ENCODE results near the gene C17orf113. TPM values are rescaled to one million over a fixed set of nuclear protein-coding genes. Genes with fewer than 3 reads are reported as not detected.

The C17orf113 gene
- total RNA-seq, 1 experiment from 2014 or later, result 0.62 TPM

- Histone ChIP-seq H3K27ac (ENCODE audit: low read length) (peak overlapping the region; percentile 58), H3F3A (ENCODE audit: low read length, unreplicated experiment) (no peaks in the 10 kb centered on the region), H4K20me1 (ENCODE audit: low read length) (no peaks in the 10 kb centered on the region), H3K36me3 (ENCODE audit: low read depth, low read length) (no peaks in the 10 kb centered on the region), H3K9ac (ENCODE audit: low read length) (peak overlapping the region; percentile 96), H3K4me3 (ENCODE audit: low read length) (peak overlapping the region; percentile 94), H3K4me1 (ENCODE audit: insufficient read depth, low read length) (peaks cover 17% of the 10 kb centered on the region), H3K4me2 (ENCODE audit: low read length) (peak overlapping the region; percentile 94), H3K9me2 (replicated peaks; ENCODE audit: low read length) (no peaks in the 10 kb centered on the region), H2AFZ (ENCODE audit: low read length) (peak overlapping the region; percentile 76), H3K27me3 (ENCODE audit: low read length) (no peaks in the 10 kb centered on the region), H3K79me2 (ENCODE audit: low read length) (peaks cover 61% of the 10 kb centered on the region), H3K9me3 (ENCODE audit: low read length) (no peaks in the 10 kb centered on the region)
- intact Hi-C loops (cut with micrococcal nuclease), result loop anchor here (1.0 kb wide), 1 partner anchor 52 kb away; the partner anchor contains the start of gene CNP
- ChIA-PET CTCF (interaction anchor here (1.3 kb wide), 1 partner anchor 54 kb away, joined by 6 read pairs; no protein-coding TSS in a partner anchor), POLR2A (ENCODE audit: unreplicated experiment) (interaction anchor here (0.6 to 1.0 kb wide), 7 partner anchors 17 to 1801 kb away, joined by 3 to 7 read pairs (median 4); partner anchors contain the start of genes CNP and EIF1)
- ATAC-seq (no peak), DNase-seq (no peak)
- TSS peak; percentile 11 for BruUV-seq (replicated peaks)
- TF ChIP-seq EZH2 (IDR thresholded peaks at IDR 0.05; ENCODE audit: low read length, unreplicated experiment) (no peak), CTCF (conservative IDR thresholded peaks at IDR 0.05; ENCODE audit: low read depth, low read length) (no peak), EZH2phosphoT487 (IDR thresholded peaks at IDR 0.05; ENCODE audit: borderline replicate concordance, low read length) (no peak)
These were observed 32.6 kb downstream of the C17orf113 start for GRCh38 chr17:42017866-42018200.

- peak within 1 kb of the TSS; percentile 76 for H2AFZ ChIP-seq (ENCODE audit: low read length)
- H3K4me1 ChIP-seq (ENCODE audit: insufficient read depth, low read length), result peaks cover 17% of the 10 kb centered on the region
- H3K4me2 ChIP-seq (ENCODE audit: low read length), result peak within 1 kb of the TSS; percentile 94
- TF ChIP-seq EZH2 (IDR thresholded peaks at IDR 0.05; ENCODE audit: low read length, unreplicated experiment) (no peak), EZH2phosphoT487 (IDR thresholded peaks at IDR 0.05; ENCODE audit: borderline replicate concordance, low read length) (no peak), CTCF (conservative IDR thresholded peaks at IDR 0.05; ENCODE audit: low read depth, low read length) (no peak)
- peak within 1 kb of the TSS; percentile 96 for H3K9ac ChIP-seq (ENCODE audit: low read length)
- CTCF ChIA-PET, result interaction anchor here (0.6 to 1.3 kb wide), 2 partner anchors 15 to 54 kb away, joined by 3 to 6 read pairs; no protein-coding TSS in a partner anchor
- ATAC-seq (peak; percentile 87), DNase-seq (peak; percentile 81)
- BruUV-seq (replicated peaks), result TSS peak; percentile 65
- H3K27ac ChIP-seq (ENCODE audit: low read length), result peak within 1 kb of the TSS; percentile 58
- H4K20me1 ChIP-seq (ENCODE audit: low read length), result no peaks in the 10 kb centered on the region
- H3K79me2 ChIP-seq (ENCODE audit: low read length), result peaks cover 68% of the 10 kb centered on the region
- no peaks in the 10 kb centered on the region for H3K36me3 ChIP-seq (ENCODE audit: low read depth, low read length)
- intact Hi-C loops (cut with micrococcal nuclease), result loop anchor here (1.0 kb wide), 1 partner anchor 51 kb away; the partner anchor contains the start of gene CNP
- no peaks in the 10 kb centered on the region for H3K9me2 ChIP-seq (replicated peaks; ENCODE audit: low read length)
- H3K9me3 ChIP-seq (ENCODE audit: low read length), result no peaks in the 10 kb centered on the region
- peak within 1 kb of the TSS; percentile 94 for H3K4me3 ChIP-seq (ENCODE audit: low read length)
- H3K27me3 ChIP-seq (ENCODE audit: low read length), result no peaks in the 10 kb centered on the region
- no peaks in the 10 kb centered on the region for H3F3A ChIP-seq (ENCODE audit: low read length, unreplicated experiment)
- POLR2A ChIA-PET (ENCODE audit: unreplicated experiment), result interaction anchor here (0.6 to 1.0 kb wide), 7 partner anchors 18 to 1801 kb away, joined by 3 to 7 read pairs (median 4); partner anchors contain the start of genes CNP, EIF1 and KLHL11
These were observed 33.2 kb downstream of the C17orf113 start, which contains the start of gene DNAJC7 for GRCh38 chr17:42016941-42017865. Gene DNAJC7, minus strand, starts transcription at chr17:42017439. Its CDS starts 23 bp downstream, at chr17:42017416.
